HEK293T (cell line): ENCODE measurements around the gene PGM5.
"Not testable (repeated sequence)": the region's sequence is repeated elsewhere in the genome, so short reads cannot be mapped to it uniquely, and the experiment has no call there.

Experiments
- CTBP1 ChIP-seq: fragments of 450-650 bp; IDR thresholded peaks from 2 replicates; pipeline ENCODE4 v1.6.1; 2016; ENCODE audit warnings: borderline replicate concordance
- NFRKB ChIP-seq: fragments of 450-650 bp; IDR thresholded peaks from 2 replicates; pipeline ENCODE4 v1.6.1; 2016; ENCODE audit warnings: mild to moderate bottlenecking, moderate library complexity

- TF ChIP-seq NFRKB, CTBP1: not testable (repeated sequence)
These were observed 48.2 kb downstream of the PGM5 start for GRCh38 chr9:68404421-68405185.
